DMS53 treated with DMSO at 0.1 percent for 48 hours (cell line): ENCODE data around the gene MASTL.

Experiments used
- DNase-seq: peaks from one replicate; lab custom pipeline; 2025; ENCODE audit not compliant: unreplicated experiment; lab: John Stamatoyannopoulos, UW

Gene MASTL

GRCh38 chr10:27225011-27225590 lies 69.9 kb downstream of the MASTL start:
- DNase-seq: no peak

GRCh38 chr10:27225642-27226257 lies 70.6 kb downstream of the MASTL start:
- DNase-seq: no peak

DNA sequence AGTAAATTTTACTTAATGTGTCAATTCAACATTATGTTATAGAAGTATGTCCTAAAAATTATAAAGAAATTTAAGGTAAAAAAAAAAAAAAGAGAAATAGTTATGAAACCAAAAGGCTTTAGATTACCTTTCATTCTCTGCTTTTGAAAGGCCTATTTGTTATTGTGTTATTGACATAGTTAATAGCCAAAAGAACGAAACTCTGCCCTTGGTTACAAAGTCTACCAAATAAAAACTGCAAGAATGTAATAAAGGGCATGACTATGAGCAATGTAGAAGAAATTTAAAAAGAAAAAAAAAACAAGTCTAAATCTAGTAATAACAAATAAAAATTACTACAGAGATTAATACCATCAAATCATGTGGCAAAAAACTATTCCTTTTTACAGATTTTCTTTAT lies 74.9 kb downstream of the MASTL start:
- DNase-seq: no peak

GRCh38 chr10:27235706-27236105 lies 80.6 kb downstream of the MASTL start:
- DNase-seq: no peak
